HepG2 (cell line): ENCODE measurements around the gene NBPF1. TPM values are rescaled to one million over a fixed set of nuclear protein-coding genes. Genes with fewer than 3 reads are reported as not detected.

ENCODE experiments used
- AFF4 ChIP-seq: sonication (generic); formaldehyde crosslinking; IDR thresholded peaks from 2 replicates; pipeline ENCODE4 v1.4.0; 2020; ENCODE audit warnings: missing genetic modification reagents
- ATM ChIP-seq: fragments of 450-650 bp; IDR thresholded peaks from 2 replicates; pipeline ENCODE4 v1.7.1; 2017; ENCODE audit warnings: mild to moderate bottlenecking, borderline replicate concordance
- ELF3 ChIP-seq: IDR thresholded peaks from 2 replicates; pipeline ENCODE4 v1.6.1; 2016; ENCODE audit warnings: missing genetic modification reagents, missing compliant biosample characterization
- HIVEP1 ChIP-seq: sonication (generic); formaldehyde crosslinking; IDR thresholded peaks from 2 replicates; pipeline ENCODE4 v1.4.0; 2020; ENCODE audit warnings: mild to moderate bottlenecking, missing genetic modification reagents
- JUN ChIP-seq: sonication (generic); formaldehyde crosslinking; IDR thresholded peaks from 2 replicates; pipeline ENCODE4 v1.4.0; 2020; ENCODE audit warnings: mild to moderate bottlenecking, missing genetic modification reagents
- KAT7 ChIP-seq: IDR thresholded peaks from 2 replicates; pipeline ENCODE4 v1.6.1; 2018; ENCODE audit warnings: borderline replicate concordance, missing compliant biosample characterization
- NBN ChIP-seq: fragments of 450-650 bp; conservative IDR thresholded peaks from 2 replicates; pipeline ENCODE4 v1.6.1; 2017
- PAF1 ChIP-seq: IDR thresholded peaks from 2 replicates; pipeline ENCODE4 v1.6.1; 2016; ENCODE audit warnings: missing genetic modification reagents, missing compliant biosample characterization
- PHF5A ChIP-seq: IDR thresholded peaks from one replicate; pipeline ENCODE4 v1.6.1; 2018; ENCODE audit warnings: low read depth, missing genetic modification reagents; ENCODE audit not compliant: unreplicated experiment
- PPARG ChIP-seq: conservative IDR thresholded peaks from 2 replicates; pipeline ENCODE4 v1.6.1; 2016; ENCODE audit warnings: missing biosample characterization, missing genetic modification reagents
- SAP130 ChIP-seq: IDR thresholded peaks from 2 replicates; pipeline ENCODE4 v1.6.1; 2016; ENCODE audit warnings: low read depth
- SMARCE1 ChIP-seq: fragments of 450-650 bp; IDR thresholded peaks from 2 replicates; pipeline ENCODE4 v1.6.1; 2017; ENCODE audit warnings: borderline replicate concordance
- TAF15 ChIP-seq: fragments of 200-400 bp; formaldehyde crosslinking; IDR thresholded peaks from one replicate; pipeline ENCODE4 v1.6.1; 2018; ENCODE audit warnings: mild to moderate bottlenecking, low read depth, low read length; ENCODE audit not compliant: poor library complexity, severe bottlenecking
- ZMYM3 ChIP-seq: sonication (generic); formaldehyde crosslinking; IDR thresholded peaks from 2 replicates; pipeline ENCODE4 v1.5.1; 2020; ENCODE audit warnings: mild to moderate bottlenecking, missing genetic modification reagents
- ZMYM4 ChIP-seq: sonication (generic); formaldehyde crosslinking; IDR thresholded peaks from 2 replicates; pipeline ENCODE4 v1.8.1; 2023; ENCODE audit warnings: mild to moderate bottlenecking, missing genetic modification reagents
- ZNF432 ChIP-seq: sonication (generic); formaldehyde crosslinking; IDR thresholded peaks from 2 replicates; pipeline ENCODE4 v1.5.0; 2020; ENCODE audit warnings: missing genetic modification reagents, mild to moderate bottlenecking, borderline replicate concordance
- polyA plus RNA-seq, 8 experiments: library from polyadenylated mRNA; depleted of rRNA in 3 of 8; stranded (reverse) in 7 of 8; unstranded in 1 of 8; fragments of >200 nt; fragmentation: Illumina TruSeq in 4 of 8; extraction: Trizol in 4 of 8; gene quantifications; 2 replicates each; pipeline versions ENCODE4 v1.2.1 to v1.2.3, GENCODE V29; 2011 to 2016; ENCODE audit warnings: low read depth in 4 of 8, missing spikeins in 1 of 8, mixed read lengths in 1 of 8; ENCODE audit not compliant: insufficient read depth in 1 of 8
- total RNA-seq, 5 experiments: library from RNA; depleted of rRNA; stranded (reverse); fragments of >200 nt; fragmentation: Illumina TruSeq; extraction: Trizol; gene quantifications; 2 replicates each; pipeline ENCODE4 v1.2.3, GENCODE V29; 2016; ENCODE audit warnings: low read depth in 1 of 5
- TF ChIP-seq, protein P1 (sequence below): sonication (generic); formaldehyde crosslinking; IDR thresholded peaks from 2 replicates; pipeline ENCODE4 v1.4.0; 2020; ENCODE audit warnings: mild to moderate bottlenecking, missing genetic modification reagents
- TF ChIP-seq, protein P2 (sequence below): IDR thresholded peaks from 2 replicates; pipeline ENCODE4 v1.6.1; 2016; ENCODE audit warnings: low read depth, missing genetic modification reagents, missing compliant biosample characterization
- TF ChIP-seq, protein P3 (sequence below): sonication (generic); formaldehyde crosslinking; IDR thresholded peaks from 2 replicates; pipeline ENCODE4 v1.4.0; 2020; ENCODE audit warnings: mild to moderate bottlenecking, missing genetic modification reagents

The NBPF1 gene
- total and polyA plus RNA-seq, 2 of the 13 experiments (the other 11 are each of a cell fraction or from before 2014, with no cell fraction given) = 30.3 to 35.6 TPM

DNA sequence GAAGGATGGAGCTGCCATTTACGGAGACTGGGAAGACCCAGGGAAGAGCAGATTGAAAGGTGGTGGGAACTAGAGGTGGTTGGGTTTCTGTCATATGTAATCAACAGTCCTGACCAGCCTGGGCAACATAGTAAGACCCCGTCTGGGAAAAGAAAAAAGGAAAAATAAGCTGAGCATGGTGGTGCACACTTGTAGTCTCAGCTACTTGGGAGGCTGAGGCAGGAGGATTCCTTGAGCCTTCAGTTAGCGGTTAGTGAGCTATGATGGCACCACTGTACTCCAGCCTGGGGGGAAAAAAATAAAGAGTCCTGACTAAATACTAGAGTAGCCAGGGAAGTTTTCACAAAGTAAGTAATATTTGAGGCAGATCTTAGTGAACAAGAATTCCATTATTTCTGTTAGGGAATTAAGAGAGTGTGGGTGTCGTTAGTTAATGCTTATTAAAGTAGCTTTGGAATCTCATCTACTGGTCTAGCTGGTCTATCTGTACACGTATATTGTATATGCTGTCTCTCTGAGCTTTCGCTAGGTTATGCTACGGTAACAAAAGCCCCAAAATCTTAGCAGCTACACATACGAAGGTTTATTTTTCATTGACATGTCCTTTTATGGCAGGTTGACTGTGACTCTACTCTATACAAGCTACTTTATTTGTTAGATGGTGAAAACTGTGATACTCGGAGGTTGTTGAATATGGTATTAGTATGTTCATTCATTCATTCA is 4.4 kb downstream of the NBPF1 start (continued):
- TF ChIP-seq PAF1 (no peak), ZNF432 (CRISPR knock-in tag) (no peak), KAT7 (CRISPR knock-in tag) (no peak), ZMYM3 (peak; percentile 33), ATM (no peak), JUN (CRISPR knock-in tag) (no peak), TAF15 (no peak), PHF5A (CRISPR knock-in tag) (no peak), PPARG (CRISPR knock-in tag) (no peak), HIVEP1 (CRISPR knock-in tag) (0 out of 2 replicates have a peak, but pooled peaks have one; percentile 1), NBN (no peak), ELF3 (0 out of 2 replicates have a peak, but pooled peaks have one; percentile 30), ZMYM4 (CRISPR knock-in tag) (no peak), SMARCE1 (no peak), SAP130 (CRISPR knock-in tag) (no peak), AFF4 (CRISPR knock-in tag) (no peak)
- TF ChIP-seq, protein P1, sequence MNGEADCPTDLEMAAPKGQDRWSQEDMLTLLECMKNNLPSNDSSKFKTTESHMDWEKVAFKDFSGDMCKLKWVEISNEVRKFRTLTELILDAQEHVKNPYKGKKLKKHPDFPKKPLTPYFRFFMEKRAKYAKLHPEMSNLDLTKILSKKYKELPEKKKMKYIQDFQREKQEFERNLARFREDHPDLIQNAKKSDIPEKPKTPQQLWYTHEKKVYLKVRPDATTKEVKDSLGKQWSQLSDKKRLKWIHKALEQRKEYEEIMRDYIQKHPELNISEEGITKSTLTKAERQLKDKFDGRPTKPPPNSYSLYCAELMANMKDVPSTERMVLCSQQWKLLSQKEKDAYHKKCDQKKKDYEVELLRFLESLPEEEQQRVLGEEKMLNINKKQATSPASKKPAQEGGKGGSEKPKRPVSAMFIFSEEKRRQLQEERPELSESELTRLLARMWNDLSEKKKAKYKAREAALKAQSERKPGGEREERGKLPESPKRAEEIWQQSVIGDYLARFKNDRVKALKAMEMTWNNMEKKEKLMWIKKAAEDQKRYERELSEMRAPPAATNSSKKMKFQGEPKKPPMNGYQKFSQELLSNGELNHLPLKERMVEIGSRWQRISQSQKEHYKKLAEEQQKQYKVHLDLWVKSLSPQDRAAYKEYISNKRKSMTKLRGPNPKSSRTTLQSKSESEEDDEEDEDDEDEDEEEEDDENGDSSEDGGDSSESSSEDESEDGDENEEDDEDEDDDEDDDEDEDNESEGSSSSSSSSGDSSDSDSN = no peak
- TF ChIP-seq, protein P2, sequence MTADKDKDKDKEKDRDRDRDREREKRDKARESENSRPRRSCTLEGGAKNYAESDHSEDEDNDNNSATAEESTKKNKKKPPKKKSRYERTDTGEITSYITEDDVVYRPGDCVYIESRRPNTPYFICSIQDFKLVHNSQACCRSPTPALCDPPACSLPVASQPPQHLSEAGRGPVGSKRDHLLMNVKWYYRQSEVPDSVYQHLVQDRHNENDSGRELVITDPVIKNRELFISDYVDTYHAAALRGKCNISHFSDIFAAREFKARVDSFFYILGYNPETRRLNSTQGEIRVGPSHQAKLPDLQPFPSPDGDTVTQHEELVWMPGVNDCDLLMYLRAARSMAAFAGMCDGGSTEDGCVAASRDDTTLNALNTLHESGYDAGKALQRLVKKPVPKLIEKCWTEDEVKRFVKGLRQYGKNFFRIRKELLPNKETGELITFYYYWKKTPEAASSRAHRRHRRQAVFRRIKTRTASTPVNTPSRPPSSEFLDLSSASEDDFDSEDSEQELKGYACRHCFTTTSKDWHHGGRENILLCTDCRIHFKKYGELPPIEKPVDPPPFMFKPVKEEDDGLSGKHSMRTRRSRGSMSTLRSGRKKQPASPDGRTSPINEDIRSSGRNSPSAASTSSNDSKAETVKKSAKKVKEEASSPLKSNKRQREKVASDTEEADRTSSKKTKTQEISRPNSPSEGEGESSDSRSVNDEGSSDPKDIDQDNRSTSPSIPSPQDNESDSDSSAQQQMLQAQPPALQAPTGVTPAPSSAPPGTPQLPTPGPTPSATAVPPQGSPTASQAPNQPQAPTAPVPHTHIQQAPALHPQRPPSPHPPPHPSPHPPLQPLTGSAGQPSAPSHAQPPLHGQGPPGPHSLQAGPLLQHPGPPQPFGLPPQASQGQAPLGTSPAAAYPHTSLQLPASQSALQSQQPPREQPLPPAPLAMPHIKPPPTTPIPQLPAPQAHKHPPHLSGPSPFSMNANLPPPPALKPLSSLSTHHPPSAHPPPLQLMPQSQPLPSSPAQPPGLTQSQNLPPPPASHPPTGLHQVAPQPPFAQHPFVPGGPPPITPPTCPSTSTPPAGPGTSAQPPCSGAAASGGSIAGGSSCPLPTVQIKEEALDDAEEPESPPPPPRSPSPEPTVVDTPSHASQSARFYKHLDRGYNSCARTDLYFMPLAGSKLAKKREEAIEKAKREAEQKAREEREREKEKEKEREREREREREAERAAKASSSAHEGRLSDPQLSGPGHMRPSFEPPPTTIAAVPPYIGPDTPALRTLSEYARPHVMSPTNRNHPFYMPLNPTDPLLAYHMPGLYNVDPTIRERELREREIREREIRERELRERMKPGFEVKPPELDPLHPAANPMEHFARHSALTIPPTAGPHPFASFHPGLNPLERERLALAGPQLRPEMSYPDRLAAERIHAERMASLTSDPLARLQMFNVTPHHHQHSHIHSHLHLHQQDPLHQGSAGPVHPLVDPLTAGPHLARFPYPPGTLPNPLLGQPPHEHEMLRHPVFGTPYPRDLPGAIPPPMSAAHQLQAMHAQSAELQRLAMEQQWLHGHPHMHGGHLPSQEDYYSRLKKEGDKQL (CRISPR knock-in tag) = no peak
- TF ChIP-seq, protein P3, sequence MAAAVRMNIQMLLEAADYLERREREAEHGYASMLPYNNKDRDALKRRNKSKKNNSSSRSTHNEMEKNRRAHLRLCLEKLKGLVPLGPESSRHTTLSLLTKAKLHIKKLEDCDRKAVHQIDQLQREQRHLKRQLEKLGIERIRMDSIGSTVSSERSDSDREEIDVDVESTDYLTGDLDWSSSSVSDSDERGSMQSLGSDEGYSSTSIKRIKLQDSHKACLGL (CRISPR knock-in tag) = no peak
